ENCODE data around the gene GPBP1. TPM values are rescaled to one million over a fixed set of nuclear protein-coding genes. Genes with fewer than 3 reads are reported as not detected.

The GPBP1 gene
- total and polyA plus RNA-seq, 9 of the 15 experiments (the other 6 are each of a cell fraction or from before 2014, with no cell fraction given): 31.0 to 109 (median 68.4) TPM

GRCh38 chr5:57133574-57133973 is 40.3 kb upstream of the GPBP1 start:
- H3K9me3 ChIP-seq (replicated peaks; ENCODE audit: control insufficient read depth, insufficient read depth, low read depth, low read length): no peaks in the 10 kb centered on the region; the same call in 1 of the 2 replicates
- no peak overlapping the region for H2AFZ ChIP-seq (ENCODE audit: low read depth, low read length)
- H3K27me3 ChIP-seq (ENCODE audit: control insufficient read depth in 2 of 2, insufficient read depth in 2 of 2, low read length in 2 of 2): peaks cover 5 to 14% of the 10 kb centered on the region in 2 experiments; a peak in 3 of 5 replicates
- intact Hi-C loops (cut with micrococcal nuclease): loop anchor here (10.0 kb wide), 1 partner anchor 139 kb away; no protein-coding TSS in a partner anchor
- H4K20me1 ChIP-seq (replicated peaks; ENCODE audit: control insufficient read depth, insufficient read depth, low read length): no peaks in the 10 kb centered on the region
- no TSS peak for BruUV-seq (replicated peaks)
- H3K9me1 ChIP-seq (ENCODE audit: control insufficient read depth, insufficient read depth, low read length): no peaks in the 10 kb centered on the region
- no peak overlapping the region for H3K4me3 ChIP-seq
- H3K9ac ChIP-seq (ENCODE audit: insufficient read depth in 1 of 2, low read depth in 2 of 2, low read length in 2 of 2): no peak overlapping the region
- no peak for ATAC-seq
- no peaks in the 10 kb centered on the region for H3K36me3 ChIP-seq (ENCODE audit: control insufficient read depth, insufficient read depth, low read length)
- WGBS (ENCODE audit: insufficient coverage, low coverage, missing lambda C conversion rate): 2% methylated on average over 2 of the region's 2 CpGs
- H3K79me2 ChIP-seq (ENCODE audit: control insufficient read depth, insufficient read depth, low read length): no peaks in the 10 kb centered on the region
- POLR2A ChIA-PET: no interaction called here
- no peak for DNase-seq (ENCODE audit: extremely low read depth in 1 of 4, low spot score in 3 of 4)
- H3K4me2 ChIP-seq (ENCODE audit: insufficient read depth, low read length): no peak overlapping the region
- no peak for TF ChIP-seq SAP30 (IDR thresholded peaks at IDR 0.05; ENCODE audit: borderline replicate concordance, insufficient read depth, low read depth, low read length, poor library complexity, severe bottlenecking)
- TF ChIP-seq CBFA2T3 (IDR thresholded peaks at IDR 0.05): no peak
- TF ChIP-seq ZBTB43 (CRISPR knock-in tag; IDR thresholded peaks at IDR 0.05): no peak
- H3K27ac ChIP-seq (ENCODE audit: extremely low read depth, low read depth, low read length): no peak overlapping the region
- in situ Hi-C loops (cut with MboI): no loop called here
- CTCF ChIA-PET (ENCODE audit: low intra/inter-chr PET ratio): no interaction called here
- no peak for FAIRE-seq
- peaks cover 0 to 2% of the 10 kb centered on the region in 2 experiments; a peak in 2 of 5 replicates for H3K4me1 ChIP-seq (replicated peaks in 1 of 2; ENCODE audit: control insufficient read depth in 2 of 2, insufficient read depth in 2 of 2, low read length in 2 of 2)
